Transverse colon (tissue), 4 donors: ENCODE results near the gene AKAP13.

Experiments used
- POLR2AphosphoS5 ChIP-seq, 3 donors: sonication (generic); formaldehyde crosslinking; IDR thresholded peaks; one replicate each; pipeline ENCODE4 v1.6.1; 2016; ENCODE audit warnings: antibody characterized with exemption in 3 of 3
- TF ChIP-seq, protein P1 (sequence below), 5 experiments: fragments of 200-600 bp in 3 of 5; fragments of 450-650 bp in 2 of 5; sonication (generic) in 3 of 5; IDR thresholded peaks; 1 replicate in 2 of 5; 2 replicates in 3 of 5; pipeline ENCODE4 v1.5.1; 2016 to 2017; ENCODE audit warnings: antibody characterized with exemption in 5 of 5, inconsistent platforms in 3 of 5, mild to moderate bottlenecking in 2 of 5, moderate library complexity in 1 of 5

DNA sequence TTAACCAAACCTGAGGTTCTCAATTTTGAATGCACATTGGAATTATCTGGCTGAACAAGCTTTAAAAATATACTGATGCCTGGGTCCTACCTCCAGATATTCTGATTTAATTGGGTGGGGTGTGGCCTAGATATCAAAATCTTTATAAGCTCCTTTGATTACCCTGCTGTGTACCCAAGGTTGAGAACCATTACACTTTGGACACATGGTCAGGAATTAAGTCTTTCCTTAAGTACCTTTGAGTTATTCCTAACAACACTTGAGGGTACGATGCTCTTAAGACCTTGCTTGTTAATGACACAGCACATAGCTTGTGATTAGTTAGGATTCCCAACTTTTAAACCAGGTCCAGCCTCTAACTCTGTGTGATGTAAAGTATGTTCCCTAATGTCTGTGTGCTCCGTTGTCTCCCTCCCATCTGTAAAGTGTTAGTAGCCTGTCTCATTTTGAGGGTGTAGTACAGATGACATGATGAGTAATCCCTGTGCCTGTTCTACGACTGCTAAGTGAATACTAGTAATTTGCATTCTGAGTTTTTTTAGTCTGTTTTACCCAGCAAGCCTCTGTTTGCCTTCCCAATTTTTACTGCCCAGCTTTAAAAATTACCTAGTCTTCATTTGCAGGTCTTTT is 259.5 kb downstream of the AKAP13 start:
- TF ChIP-seq POLR2AphosphoS5 (IDR thresholded peaks at IDR 0.05), result no peak
- TF ChIP-seq, protein P1, sequence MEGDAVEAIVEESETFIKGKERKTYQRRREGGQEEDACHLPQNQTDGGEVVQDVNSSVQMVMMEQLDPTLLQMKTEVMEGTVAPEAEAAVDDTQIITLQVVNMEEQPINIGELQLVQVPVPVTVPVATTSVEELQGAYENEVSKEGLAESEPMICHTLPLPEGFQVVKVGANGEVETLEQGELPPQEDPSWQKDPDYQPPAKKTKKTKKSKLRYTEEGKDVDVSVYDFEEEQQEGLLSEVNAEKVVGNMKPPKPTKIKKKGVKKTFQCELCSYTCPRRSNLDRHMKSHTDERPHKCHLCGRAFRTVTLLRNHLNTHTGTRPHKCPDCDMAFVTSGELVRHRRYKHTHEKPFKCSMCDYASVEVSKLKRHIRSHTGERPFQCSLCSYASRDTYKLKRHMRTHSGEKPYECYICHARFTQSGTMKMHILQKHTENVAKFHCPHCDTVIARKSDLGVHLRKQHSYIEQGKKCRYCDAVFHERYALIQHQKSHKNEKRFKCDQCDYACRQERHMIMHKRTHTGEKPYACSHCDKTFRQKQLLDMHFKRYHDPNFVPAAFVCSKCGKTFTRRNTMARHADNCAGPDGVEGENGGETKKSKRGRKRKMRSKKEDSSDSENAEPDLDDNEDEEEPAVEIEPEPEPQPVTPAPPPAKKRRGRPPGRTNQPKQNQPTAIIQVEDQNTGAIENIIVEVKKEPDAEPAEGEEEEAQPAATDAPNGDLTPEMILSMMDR (IDR thresholded peaks at IDR 0.05), result no peak
